ENCODE data around the gene SENP8. TPM values are rescaled to one million over a fixed set of nuclear protein-coding genes. Genes with fewer than 3 reads are reported as not detected.
"Not testable (repeated sequence)": the region's sequence is repeated elsewhere in the genome, so short reads cannot be mapped to it uniquely, and the experiment has no call there.

The SENP8 gene
- total RNA-seq, 1 donor from 2014 or later, result 6.3 TPM

DNA sequence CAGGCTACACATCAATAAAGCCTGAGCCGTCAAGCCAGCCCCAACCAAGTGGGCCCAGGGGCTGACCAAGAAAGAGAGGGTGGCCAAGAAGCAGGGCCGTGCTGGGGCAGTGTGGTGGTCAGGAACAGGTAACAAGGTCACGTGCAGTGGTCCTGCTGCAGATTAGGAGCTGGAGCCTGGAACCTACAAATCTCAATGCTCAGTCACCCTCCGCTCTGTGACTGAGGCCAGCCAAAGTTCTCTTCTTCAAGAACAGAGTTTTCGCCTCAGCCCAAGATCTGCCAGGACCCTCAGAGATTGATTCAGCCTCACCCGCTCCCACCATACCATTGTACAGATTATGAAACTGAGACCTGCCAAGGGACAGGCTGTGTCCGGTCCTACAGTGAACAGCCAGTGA is 52.5 kb downstream of the SENP8 start:
- DNase-seq (no peak), ATAC-seq (no peak)
- intact Hi-C loops (cut with micrococcal nuclease), result no loop called here

DNA sequence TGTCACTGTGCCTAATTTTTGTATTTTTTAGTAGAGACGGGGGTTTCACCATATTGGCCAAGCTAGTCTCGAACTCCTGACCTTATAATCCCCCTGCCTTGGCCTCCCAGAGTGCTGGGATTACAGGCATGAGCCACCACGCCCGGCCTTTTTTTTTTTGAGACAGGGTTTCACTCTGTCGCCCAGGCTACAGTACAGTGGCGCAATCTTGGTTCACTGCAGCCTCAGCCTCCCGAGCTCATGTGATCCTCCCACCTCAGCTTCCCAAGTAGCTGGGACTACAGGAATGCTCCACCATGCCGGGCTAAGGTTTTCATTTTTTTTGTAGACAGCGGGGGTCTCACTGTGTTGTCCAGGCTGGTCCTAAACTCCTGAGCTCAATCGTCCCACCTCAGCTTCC is 53.8 kb downstream of the SENP8 start:
- DNase-seq; ATAC-seq; intact Hi-C loops (cut with micrococcal nuclease): not testable (repeated sequence)

DNA sequence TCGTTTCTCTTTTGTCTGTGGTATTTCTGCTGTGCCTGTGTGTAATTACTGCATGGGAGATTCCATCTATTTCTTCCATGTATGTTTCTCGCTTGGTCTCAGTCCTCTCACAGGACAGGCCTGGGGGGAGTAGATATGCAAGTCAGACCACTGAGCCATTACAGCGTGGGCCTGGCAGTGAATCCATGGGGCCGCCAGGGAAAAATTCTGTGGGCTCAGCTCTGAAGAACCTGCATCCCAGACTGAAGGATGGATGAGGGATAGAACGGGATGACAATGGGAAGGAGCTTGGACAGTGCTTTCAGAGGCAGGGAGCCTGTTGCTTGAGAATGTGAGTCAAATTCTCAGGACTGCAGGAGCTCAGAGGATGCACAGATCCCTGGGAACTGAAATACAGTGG is 54.6 kb downstream of the SENP8 start:
- intact Hi-C loops (cut with micrococcal nuclease), result no loop called here
- ATAC-seq, result no peak

DNA sequence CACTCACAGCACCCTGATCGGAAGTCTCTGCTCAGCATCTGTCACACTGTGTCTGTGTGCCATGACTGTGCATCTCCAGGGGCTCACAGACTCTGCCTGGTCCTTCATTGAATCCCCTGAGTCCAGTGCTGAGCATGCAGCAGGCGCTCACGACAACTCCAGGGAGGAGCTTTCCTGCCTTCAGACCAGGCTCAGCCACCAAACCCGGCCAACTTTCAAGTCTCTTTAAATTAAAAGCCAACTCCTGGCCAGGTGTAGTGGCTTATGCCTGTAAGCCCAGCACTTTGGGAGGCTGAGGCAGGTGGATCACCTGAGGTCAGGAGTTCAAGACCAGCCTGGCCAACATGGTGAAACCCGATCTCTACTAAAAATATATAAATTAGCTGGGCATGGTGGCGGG is 55.2 kb downstream of the SENP8 start:
- DNase-seq, result no peak
- ATAC-seq, result no peak
- intact Hi-C loops (cut with micrococcal nuclease), result no loop called here

More for the DNA sequence above, 54.6 kb downstream of the SENP8 start:
- no peak for DNase-seq

DNA sequence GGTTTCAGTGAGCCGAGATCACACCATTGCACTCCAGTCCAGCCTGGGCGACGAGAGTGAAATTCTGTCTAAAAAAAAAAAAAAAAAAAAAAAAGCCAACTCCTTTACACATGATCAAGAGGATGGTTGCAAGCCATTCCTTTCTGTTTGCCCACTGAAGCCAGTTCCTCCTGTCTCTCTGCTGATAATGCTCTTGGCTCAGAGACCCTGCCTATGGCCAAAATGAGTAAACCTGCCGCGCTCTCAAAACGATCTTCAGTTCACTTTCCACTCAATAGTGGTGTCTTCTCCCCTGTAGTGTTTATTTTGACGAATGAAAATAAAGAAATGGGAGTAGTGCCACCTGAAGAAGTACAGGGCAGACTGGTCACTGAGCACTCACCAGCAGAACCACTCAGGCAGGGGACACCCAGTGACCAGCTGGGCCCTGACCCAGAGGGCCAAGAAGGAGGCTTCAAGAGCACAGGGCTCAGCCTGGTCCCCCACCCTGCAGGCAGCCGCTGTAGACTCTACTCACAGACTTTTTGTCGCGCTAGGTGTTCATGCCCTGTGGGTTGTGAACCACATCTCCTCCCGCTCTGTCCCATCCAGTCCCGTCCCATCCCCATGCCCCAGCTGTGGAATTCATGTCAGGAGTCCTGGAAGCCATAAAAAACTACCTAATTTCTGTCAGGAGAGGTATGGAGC is 55.8 kb downstream of the SENP8 start:
- intact Hi-C loops (cut with micrococcal nuclease), result no loop called here
- DNase-seq, result no peak
- no peak for ATAC-seq

DNA sequence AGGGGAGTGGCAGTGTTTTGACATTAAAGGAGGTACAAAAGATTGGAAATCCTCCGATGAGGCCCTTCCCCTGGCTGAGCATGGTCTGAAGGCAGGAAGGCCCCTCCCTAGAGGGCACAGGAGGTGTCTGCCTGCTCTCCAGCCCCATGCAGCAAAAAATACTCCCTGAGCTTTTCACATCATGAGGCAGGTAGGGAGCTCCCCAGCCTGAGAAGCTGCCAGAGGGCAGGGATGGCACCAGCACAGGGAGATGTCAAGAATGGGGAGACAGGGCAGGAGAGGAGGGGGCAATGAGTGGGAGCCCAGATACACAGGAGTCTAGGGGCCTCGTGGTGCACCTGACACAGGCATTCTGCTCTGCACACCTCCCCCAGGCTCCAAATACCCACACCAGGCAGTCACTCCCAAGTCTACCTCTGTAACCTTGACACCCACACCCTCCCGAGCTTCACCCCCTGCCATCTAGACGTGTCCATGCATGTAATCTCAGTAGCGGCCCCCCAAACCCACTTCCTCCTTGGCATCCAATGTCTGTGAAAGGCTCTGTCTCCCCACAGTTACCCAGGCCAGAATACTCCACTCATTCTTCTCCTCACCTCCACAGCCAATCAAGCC is 56.5 kb downstream of the SENP8 start:
- intact Hi-C loops (cut with micrococcal nuclease), result no loop called here
- DNase-seq, result no peak
- ATAC-seq, result no peak

DNA sequence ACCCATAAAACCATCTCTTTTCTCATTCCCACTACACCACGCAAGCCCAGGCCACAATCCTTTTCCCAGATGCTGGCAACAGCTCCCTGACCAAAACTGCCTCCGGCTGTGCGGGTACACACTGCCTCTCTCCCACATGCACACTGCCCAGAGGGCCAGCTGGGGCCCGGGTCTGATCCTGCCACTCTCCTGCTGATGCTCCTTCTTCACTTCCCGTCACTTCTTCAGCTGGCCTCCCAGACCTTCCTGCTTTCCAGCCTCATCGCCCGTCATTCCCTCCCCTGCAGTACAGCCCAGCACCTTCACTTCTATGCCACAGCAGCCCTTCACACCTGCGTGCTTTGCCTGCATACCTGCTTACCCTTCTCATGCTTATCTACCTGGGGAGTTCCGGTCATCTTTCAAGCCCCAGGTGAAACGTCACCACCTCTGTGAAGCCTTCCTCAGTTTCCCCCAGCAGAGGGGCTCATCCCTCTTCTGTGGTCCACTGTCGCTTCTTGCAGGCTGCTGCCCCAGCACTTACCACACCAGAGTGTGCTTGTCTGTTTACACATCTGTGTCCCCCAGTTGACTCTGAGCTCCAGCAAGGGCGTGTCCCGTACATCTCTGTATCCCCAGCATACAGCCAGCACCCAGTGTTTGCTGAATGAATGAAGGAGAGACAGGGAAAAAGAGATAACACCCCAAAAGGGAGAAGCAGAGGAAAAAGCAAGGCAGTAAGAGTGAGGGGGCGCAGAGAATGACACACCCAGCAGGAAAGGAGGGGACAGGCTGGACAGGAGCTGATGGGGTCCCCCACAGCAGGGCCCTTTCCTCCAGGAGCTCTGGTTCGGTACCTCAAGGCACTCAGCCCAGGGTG is 57.2 kb downstream of the SENP8 start:
- ATAC-seq, result no peak
- no peak for DNase-seq
- intact Hi-C loops (cut with micrococcal nuclease), result no loop called here

DNA sequence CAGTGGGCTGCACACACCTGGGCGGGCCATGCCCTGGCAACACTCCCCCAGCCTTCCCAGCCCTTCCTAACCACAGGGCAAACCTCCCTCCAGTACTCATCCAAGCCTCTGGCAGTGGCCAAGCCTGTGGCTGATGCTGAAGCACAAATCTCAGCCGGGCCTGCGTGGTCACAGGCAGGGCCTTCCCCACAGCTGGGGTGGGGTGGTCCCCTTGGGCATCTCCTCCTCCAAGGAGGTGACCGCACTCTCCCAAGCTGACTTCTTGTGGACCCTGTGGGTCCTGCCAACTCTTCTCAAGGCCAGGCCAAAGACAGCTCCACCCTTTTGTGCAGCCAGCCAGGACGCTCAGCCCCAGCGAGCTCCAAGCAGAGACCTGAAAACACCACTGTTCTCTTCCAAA is 58.0 kb downstream of the SENP8 start:
- ATAC-seq (peak; percentile 39), DNase-seq (no peak)
- intact Hi-C loops (cut with micrococcal nuclease), result no loop called here

DNA sequence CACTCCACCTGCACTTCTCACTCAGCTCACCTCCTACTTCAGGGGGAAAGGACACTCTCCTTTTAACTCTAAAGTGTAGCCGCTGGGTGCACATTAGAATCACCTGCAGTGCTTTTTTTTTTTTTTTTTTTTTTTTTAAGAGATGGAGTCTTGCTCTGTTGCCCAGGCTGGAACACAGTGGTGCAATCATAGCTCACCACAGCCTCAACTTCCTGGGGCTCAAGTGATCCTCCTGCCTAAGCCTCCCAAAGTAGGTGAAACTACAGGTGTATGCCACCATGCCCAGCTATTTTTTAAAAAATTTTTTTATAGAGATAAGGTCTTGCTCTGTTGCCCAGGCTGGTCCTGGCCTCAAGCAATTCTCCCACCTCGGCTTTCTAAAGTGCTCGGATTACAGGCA is 58.5 kb downstream of the SENP8 start:
- DNase-seq (no peak), ATAC-seq (no peak)
- intact Hi-C loops (cut with micrococcal nuclease), result no loop called here

DNA sequence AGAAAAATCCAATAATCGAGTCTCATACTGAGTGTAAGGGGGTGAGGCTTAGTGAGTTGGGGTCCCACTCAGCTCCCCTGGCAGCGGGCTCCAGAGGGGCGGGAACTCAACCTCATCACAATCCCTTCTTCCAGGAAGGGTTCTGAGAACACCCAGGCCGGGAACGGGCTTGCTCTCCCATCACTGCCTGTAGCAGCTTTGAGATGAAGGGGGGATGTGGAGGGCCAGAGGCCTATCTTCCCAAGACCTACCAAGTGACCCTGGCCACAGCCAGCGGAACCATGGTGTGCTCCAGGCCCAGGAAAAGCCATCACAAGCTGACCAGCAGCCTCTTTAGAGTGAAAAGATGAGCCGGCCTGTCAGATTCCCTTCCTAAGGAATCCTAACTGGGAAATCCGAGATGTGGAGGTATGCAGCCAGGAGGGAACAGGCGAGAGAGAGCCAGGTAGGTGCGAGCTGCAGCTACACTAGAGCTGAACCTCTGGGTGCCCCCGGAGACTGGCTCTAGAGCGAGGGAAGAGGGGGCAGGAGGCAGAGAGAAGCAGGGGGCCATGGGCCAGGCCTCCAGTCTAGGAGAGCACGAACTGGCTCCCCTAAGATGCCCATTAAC is 60.9 kb downstream of the SENP8 start:
- intact Hi-C loops (cut with micrococcal nuclease), result no loop called here
- ATAC-seq, result no peak
- no peak for DNase-seq

DNA sequence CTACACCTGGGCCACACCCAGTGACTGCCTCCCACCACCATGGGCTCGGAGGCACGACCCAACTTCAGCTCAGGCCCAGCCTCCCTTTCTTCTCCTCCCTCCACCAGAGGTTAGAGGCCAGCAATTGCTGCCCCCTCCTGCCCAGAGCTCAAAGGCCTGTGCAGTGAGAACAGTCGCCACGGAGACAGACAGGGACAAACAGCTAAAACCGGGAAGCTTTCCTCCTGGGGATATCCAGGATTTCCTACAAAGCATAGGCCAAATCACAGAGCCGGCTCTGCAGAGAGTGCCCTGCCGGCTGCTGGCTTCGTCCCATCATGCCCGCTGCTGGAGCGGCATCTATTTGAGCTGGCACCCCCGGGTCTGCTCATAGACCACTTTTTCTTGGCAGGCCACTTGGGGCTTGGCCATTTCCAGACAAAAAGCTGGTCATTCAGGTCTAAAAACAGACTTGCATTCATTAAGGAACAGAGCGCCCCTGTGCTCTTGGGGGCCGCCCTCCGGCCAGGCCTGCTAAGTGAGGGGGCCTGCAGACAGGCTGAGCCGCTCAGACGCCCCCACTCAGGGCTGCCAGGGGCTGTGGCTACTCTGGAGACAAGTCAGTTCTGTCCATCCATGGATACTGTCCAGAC is 61.9 kb downstream of the SENP8 start:
- intact Hi-C loops (cut with micrococcal nuclease), result no loop called here
- peak; percentile 30 for ATAC-seq
- no peak for DNase-seq

DNA sequence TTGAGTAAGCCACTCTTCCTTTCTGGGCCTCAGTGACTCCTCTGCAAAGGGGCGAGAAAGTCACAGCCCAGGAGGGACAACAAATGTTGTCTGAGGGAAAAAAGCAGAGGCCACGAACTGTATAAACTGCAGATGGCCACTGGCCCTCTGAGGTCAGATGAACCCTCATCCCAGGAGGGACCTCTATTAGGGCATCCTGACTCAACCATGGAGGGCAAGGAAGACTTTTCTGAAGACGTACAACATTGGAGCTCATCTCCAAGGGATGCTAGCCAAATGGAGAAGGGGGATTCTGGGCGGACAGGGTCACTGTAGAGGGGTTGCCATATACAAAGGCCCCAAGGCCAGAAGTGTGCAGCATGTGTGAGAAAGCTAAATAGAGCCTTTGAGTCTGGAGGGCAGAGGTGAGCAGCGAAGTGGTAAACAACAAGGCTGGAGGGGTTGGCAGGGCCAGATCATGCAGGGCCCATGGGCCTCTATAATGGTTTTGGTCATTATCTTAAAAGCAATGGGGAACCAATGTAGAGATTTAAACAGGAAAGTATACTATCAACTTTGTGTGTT is 62.6 kb downstream of the SENP8 start:
- ATAC-seq, result no peak
- intact Hi-C loops (cut with micrococcal nuclease), result no loop called here
- DNase-seq, result no peak

DNA sequence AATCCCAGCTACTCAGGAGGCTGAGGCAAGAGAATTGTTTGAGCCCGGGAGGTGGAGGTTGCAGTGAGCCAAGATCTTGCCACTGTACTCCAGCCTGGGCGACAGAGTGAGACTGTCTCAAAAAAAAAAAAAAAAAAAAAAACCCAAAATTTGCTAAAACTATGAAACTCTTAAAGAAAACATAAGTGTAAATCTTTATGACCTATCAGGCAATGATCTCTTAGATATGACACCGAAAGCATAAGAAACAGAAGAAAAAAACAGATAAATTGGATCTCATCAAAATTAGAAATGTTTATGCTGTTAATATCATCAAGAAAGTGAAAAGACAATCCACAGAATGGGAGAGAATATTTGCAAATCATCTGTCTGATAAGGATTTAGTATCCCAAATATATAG is 64.0 kb downstream of the SENP8 start:
- no peak for DNase-seq
- intact Hi-C loops (cut with micrococcal nuclease), result no loop called here
- ATAC-seq, result no peak

DNA sequence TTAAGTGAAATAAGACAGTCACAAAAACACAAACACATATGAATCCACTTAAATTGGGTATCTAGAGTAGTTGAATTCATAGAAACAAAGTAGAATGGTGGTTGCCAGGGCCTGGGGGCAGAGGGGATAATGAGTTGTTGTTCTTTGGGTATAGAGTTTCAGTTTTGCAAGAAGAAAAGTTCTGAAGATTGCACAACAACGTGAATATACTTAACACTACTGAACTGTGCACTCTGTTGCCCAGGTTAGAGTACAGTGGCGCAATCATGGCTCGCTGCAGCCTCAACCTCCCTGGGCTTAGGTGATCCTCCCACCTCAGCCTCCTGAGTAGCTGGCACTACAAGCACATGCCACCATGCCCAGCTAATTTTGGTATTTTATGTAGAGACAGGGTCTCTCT is 64.5 kb downstream of the SENP8 start:
- DNase-seq (no peak), ATAC-seq (no peak)
- intact Hi-C loops (cut with micrococcal nuclease), result no loop called here

DNA sequence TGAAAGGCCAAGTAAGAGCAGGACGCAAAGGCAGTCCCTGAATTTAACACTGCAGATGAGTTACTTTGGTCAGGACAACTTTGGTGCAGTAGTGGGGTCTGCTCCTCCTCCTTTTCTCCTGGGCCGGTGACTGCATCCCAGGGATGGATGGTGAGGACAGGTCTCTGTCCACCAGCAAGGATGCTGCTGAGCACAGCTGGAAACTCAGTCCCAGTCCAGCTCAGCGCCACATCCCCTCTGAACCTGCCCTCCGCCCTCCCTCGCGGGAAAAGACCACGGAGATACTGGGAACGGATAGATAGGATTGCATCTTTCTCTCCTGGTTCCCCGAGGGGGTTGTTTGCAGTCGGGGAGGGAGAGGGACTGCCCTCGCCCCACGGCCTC is 65.6 kb downstream of the SENP8 start:
- intact Hi-C loops (cut with micrococcal nuclease), result no loop called here
- ATAC-seq (no peak), DNase-seq (no peak)

DNA sequence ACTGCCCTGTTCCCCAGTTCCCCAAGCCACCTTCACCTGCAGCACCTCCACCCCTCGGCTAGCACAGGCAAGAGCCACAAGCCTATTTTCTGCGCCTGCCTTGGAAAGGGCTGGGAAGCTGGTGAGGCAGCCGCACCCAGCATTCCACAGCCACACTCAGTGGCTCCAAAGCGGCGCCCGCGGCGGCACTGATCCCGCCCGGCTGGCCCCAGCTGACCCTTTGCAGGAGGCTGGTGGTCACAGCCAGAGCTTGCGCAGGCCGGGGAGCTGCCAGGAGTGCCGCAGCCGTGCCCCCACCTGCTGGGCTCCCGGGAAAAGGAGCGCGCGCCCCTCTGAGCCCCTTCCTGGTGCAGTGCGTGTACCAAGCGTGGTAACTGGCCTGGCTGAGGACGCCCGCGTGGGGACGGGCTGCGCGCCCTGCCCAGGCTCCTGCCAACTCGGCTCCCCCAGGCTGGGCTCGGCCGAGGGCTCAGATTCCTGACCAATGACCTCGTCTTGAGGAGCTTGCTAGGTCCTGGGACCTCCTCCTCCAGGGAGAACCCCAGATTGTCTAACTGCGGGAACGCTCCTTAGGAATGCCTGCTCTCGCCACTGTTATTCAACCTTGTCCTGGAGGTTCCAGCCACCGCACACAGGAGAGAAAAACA is 66.1 kb downstream of the SENP8 start:
- DNase-seq (peak; percentile 53), ATAC-seq (peak; percentile 89)
- intact Hi-C loops (cut with micrococcal nuclease), result no loop called here

DNA sequence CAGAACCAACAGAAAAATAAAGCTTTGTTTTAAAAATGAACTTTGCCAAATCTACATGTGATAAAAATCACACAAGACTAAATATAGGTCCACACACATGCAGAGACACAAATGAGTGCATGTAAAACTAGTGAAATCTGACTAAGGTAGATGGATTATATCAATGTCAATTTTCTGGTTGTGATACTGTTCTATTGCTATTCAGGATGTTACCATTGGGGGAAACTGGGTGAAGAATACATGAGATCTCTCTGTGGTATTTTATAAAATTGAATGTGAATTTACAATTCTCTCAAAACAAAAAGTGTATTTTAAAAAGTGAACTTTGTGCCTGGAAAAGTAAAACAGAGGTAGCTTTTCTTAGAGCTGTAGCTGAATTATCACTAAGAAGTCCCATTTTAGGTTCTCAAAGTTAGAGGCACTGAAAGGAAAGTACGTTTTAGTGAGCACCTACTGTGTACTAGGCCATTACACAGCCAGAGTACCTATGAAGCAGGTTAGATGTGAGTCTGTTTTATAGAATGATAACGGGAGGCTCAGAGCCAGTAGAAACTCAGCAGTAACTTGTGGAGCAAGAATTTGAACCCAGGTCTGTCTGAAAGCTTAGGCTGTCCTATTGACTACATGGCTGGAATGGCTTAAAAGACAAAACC is 71.2 kb downstream of the SENP8 start:
- ATAC-seq (no peak), DNase-seq (no peak)

DNA sequence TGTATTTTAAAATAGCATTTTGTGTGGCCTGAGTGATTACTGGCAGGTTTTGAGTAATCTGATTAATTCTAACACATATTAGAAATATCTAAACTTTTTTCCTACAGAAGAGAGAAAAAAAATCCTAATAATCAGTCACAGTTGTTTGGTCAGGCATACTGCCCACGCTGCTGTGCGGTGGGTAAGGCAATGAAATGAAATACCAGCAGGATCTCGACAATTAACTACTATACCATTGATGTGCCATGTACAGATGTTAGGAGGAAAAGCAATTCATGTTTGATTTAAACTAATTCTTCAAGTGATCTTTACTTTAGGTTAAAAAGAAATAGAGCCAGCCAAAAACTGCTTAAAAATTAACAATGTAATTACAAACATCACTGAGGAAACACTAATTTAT is 74.2 kb downstream of the SENP8 start:
- intact Hi-C loops (cut with micrococcal nuclease), result no loop called here
- no peak for DNase-seq
- no peak for ATAC-seq

More for the DNA sequence above, 71.2 kb downstream of the SENP8 start:
- intact Hi-C loops (cut with micrococcal nuclease), result no loop called here

All from left ventricle myocardium superior (tissue), 1 donor.